Thyroid gland (tissue), 4 donors: Measurements from ENCODE around the gene LAMB1. TPM values are rescaled to one million over a fixed set of nuclear protein-coding genes. Genes with fewer than 3 reads are reported as not detected.
A peak's percentile ranks its signal among the peaks of the same experiment; 100 is the strongest.

Experiments
- DNase-seq, 2 donors: peaks; one replicate each; pipeline ENCODE4 v3.0.0-alpha.2; 2019
- H3K27ac ChIP-seq, 3 donors: fragments of 200-600 bp; sonication (generic); 1 replicate in 2 of 3; 2 replicates in 1 of 3; pipeline ENCODE4 v1.5.1; 2016 to 2019; ENCODE audit warnings: mild to moderate bottlenecking in 1 of 3, moderate library complexity in 1 of 3
- H3K27me3 ChIP-seq: fragments of 200-600 bp; sonication (generic); one replicate; pipeline ENCODE4 v1.5.1; 2019
- H3K36me3 ChIP-seq, 2 donors: fragments of 200-600 bp; sonication (generic); one replicate each; pipeline ENCODE4 v1.5.1; 2016 to 2019
- H3K4me1 ChIP-seq, 2 donors: fragments of 200-600 bp; sonication (generic); one replicate each; pipeline ENCODE4 v1.5.1; 2017 to 2019
- H3K4me3 ChIP-seq, 3 donors: fragments of 200-600 bp; sonication (generic); replicated peaks in 1 of 3; 1 replicate in 2 of 3; 2 replicates in 1 of 3; pipeline ENCODE4 v1.5.1; 2016; ENCODE audit warnings: mild to moderate bottlenecking in 1 of 3
- H3K9me3 ChIP-seq: fragments of 200-600 bp; sonication (generic); one replicate; pipeline ENCODE4 v1.5.1; 2017
- CTCF ChIP-seq, 6 experiments: fragments of 200-600 bp in 3 of 6; fragments of 450-650 bp in 3 of 6; sonication (generic) in 3 of 6; IDR thresholded peaks; one replicate each; pipeline ENCODE4 v1.5.1; 2016 to 2019; ENCODE audit warnings: antibody characterized with exemption in 6 of 6, mild to moderate bottlenecking in 2 of 6, inconsistent platforms in 1 of 6, moderate library complexity in 1 of 6
- POLR2A ChIP-seq, 2 donors: fragments of 450-650 bp; IDR thresholded peaks; one replicate each; pipeline ENCODE4 v1.6.1; 2017; ENCODE audit warnings: antibody characterized with exemption in 2 of 2, mild to moderate bottlenecking in 2 of 2, moderate library complexity in 1 of 2
- WGBS, 2 donors: methylation state at CpG; one replicate each; pipeline ENCODE4 v1.1.5; 2017; 5-methylcytosine and 5-hydroxymethylcytosine counted together
- intact Hi-C: fragments of 100-400 bp; cut with DNase I; formaldehyde crosslinking; loops from one replicate; pipeline ENCODE4 v1.15.1; 2023
- total RNA-seq, 4 donors: library from RNA; depleted of rRNA; stranded (reverse); fragments of >200 nt; gene quantifications; one replicate each; pipeline ENCODE4 v1.2.3, GENCODE V29; 2016

Gene LAMB1
- total RNA-seq, 4 donors from 2014 or later: 103 to 112 (median 106) TPM

GRCh38 chr7:108029034-108029433 is 26.1 kb upstream of the LAMB1 start:
- Histone ChIP-seq H3K9me3 (no peaks in the 10 kb centered on the region), H3K27ac (peak overlapping the region in 2 of 3 donors; percentile 57 to 72), H3K36me3 (no peaks in the 10 kb centered on the region), H3K4me3 (no peak overlapping the region), H3K4me1 (peaks cover 31 to 38% of the 10 kb centered on the region in 2 donors), H3K27me3 (no peaks in the 10 kb centered on the region)
- intact Hi-C loops: no loop called here
- WGBS, 2 donors: 92 to 93% methylated on average over 3 of the region's 3 CpGs
- TF ChIP-seq POLR2A (IDR thresholded peaks at IDR 0.05) (no peak), CTCF (IDR thresholded peaks at IDR 0.05) (no peak)
- DNase-seq: no peak

- Histone ChIP-seq H3K9me3 (no peaks in the 10 kb centered on the region), H3K4me1 (peaks cover 28 to 30% of the 10 kb centered on the region in 2 donors), H3K27ac (no peak overlapping the region), H3K27me3 (no peaks in the 10 kb centered on the region), H3K4me3 (no peak overlapping the region), H3K36me3 (no peaks in the 10 kb centered on the region)
- TF ChIP-seq CTCF (IDR thresholded peaks at IDR 0.05) (no peak), POLR2A (IDR thresholded peaks at IDR 0.05) (no peak)
- DNase-seq: no peak
- 88 to 92% methylated on average over 2 of the region's 2 CpGs for WGBS, 2 donors
- intact Hi-C loops: no loop called here
These were observed 25.1 kb upstream of the LAMB1 start for GRCh38 chr7:108028111-108028510.

- Histone ChIP-seq H3K27ac (peak overlapping the region; percentile 43 to 66 (median 62)), H3K4me1 (peaks cover 25 to 27% of the 10 kb centered on the region in 2 donors), H3K9me3 (no peaks in the 10 kb centered on the region), H3K36me3 (no peaks in the 10 kb centered on the region), H3K4me3 (no peak overlapping the region), H3K27me3 (no peaks in the 10 kb centered on the region)
- WGBS, 2 donors: 47 to 52% methylated on average over 1 of the region's 1 CpG
- DNase-seq: no peak
- intact Hi-C loops: no loop called here
- TF ChIP-seq POLR2A (IDR thresholded peaks at IDR 0.05) (no peak), CTCF (IDR thresholded peaks at IDR 0.05) (no peak)
These were observed 24.3 kb upstream of the LAMB1 start for GRCh38 chr7:108027239-108027638.

- Histone ChIP-seq H3K27ac (peak overlapping the region; percentile 43 to 66 (median 62)), H3K9me3 (no peaks in the 10 kb centered on the region), H3K27me3 (no peaks in the 10 kb centered on the region), H3K36me3 (no peaks in the 10 kb centered on the region), H3K4me3 (no peak overlapping the region), H3K4me1 (peaks cover 25 to 27% of the 10 kb centered on the region in 2 donors)
- WGBS, 2 donors: 59 to 75% methylated on average over 3 of the region's 3 CpGs
- no peak for TF ChIP-seq CTCF (IDR thresholded peaks at IDR 0.05)
- TF ChIP-seq POLR2A (IDR thresholded peaks at IDR 0.05): no peak
- peak; percentile 74 to 78 for DNase-seq
- intact Hi-C loops: no loop called here
These were observed 23.7 kb upstream of the LAMB1 start for GRCh38 chr7:108026647-108027046.

- intact Hi-C loops: no loop called here
- Histone ChIP-seq H3K4me3 (no peak overlapping the region), H3K4me1 (peaks cover 25 to 27% of the 10 kb centered on the region in 2 donors), H3K27ac (peak overlapping the region in 2 of 3 donors; percentile 43 to 62), H3K27me3 (no peaks in the 10 kb centered on the region), H3K36me3 (no peaks in the 10 kb centered on the region), H3K9me3 (no peaks in the 10 kb centered on the region)
- no peak for DNase-seq
- TF ChIP-seq POLR2A (IDR thresholded peaks at IDR 0.05): no peak
- TF ChIP-seq CTCF (IDR thresholded peaks at IDR 0.05): no peak
- 65 to 75% methylated on average over 5 of the region's 5 CpGs for WGBS, 2 donors
These were observed 23.2 kb upstream of the LAMB1 start for GRCh38 chr7:108026116-108026515.
